Heart right ventricle (tissue), 16 donors: ENCODE results near the gene PADI3. TPM values are rescaled to one million over a fixed set of nuclear protein-coding genes. Genes with fewer than 3 reads are reported as not detected.

Experiments
- ATAC-seq, 8 donors: fragments of 200-7000 bp; cut with Tn5 transposase; one replicate each; pipeline ENCODE4 v1.9.1; 2020; ENCODE audit warnings: mild to moderate bottlenecking in 8 of 8, moderate library complexity in 8 of 8, moderate number of reproducible peaks in 1 of 8
- DNase-seq, 2 donors: peaks; one replicate each; pipeline ENCODE4 v3.0.0-alpha.2; 2020
- H3K27ac ChIP-seq, 10 donors: fragments of 200-600 bp; sonication (generic) in 2 of 10; one replicate each; pipeline versions ENCODE4 v1.5.0 to v1.8.0; 2020 to 2022; ENCODE audit warnings: mild to moderate bottlenecking in 3 of 10
- H3K27me3 ChIP-seq, 7 donors: fragments of 200-600 bp; one replicate each; pipeline ENCODE4 v1.8.0; 2021 to 2022; ENCODE audit warnings: mild to moderate bottlenecking in 2 of 7
- H3K36me3 ChIP-seq, 9 donors: fragments of 200-600 bp; sonication (generic) in 1 of 9; one replicate each; pipeline versions ENCODE4 v1.5.0 to v1.8.0; 2020 to 2022; ENCODE audit warnings: mild to moderate bottlenecking in 2 of 9
- H3K4me1 ChIP-seq, 9 donors: fragments of 200-600 bp; sonication (generic) in 1 of 9; one replicate each; pipeline versions ENCODE4 v1.5.0 to v1.8.0; 2020 to 2022; ENCODE audit warnings: mild to moderate bottlenecking in 4 of 9
- H3K4me3 ChIP-seq, 10 donors: fragments of 200-600 bp; sonication (generic) in 2 of 10; one replicate each; pipeline versions ENCODE4 v1.5.0 to v1.8.0; 2020 to 2022; ENCODE audit warnings: mild to moderate bottlenecking in 7 of 10, moderate library complexity in 2 of 10
- H3K9me3 ChIP-seq, 11 donors: fragments of 200-600 bp in 10 of 11; sonication (generic) in 2 of 11; one replicate each; pipeline versions ENCODE4 v1.5.0 to v1.8.0; 2013 to 2022; ENCODE audit warnings: mild to moderate bottlenecking in 2 of 11, control low read depth in 1 of 11, moderate library complexity in 1 of 11
- WGBS, 2 donors: extraction: QIAGEN DNeasy Blood & Tissue Kit; methylation state at CpG; one replicate each; pipeline ENCODE4 v1.1.7; 2013; ENCODE audit warnings: inconsistent platforms in 1 of 2; 5-methylcytosine and 5-hydroxymethylcytosine counted together
- intact Hi-C, 10 donors: fragments of 100-400 bp; cut with DNase I; formaldehyde crosslinking; loops; one replicate each; pipeline versions ENCODE4 v1.11.1 to v1.14.2; 2022
- polyA plus RNA-seq, 2 donors: library from polyadenylated mRNA; stranded (reverse); fragments of 200-250 nt; gene quantifications; one replicate each; pipeline ENCODE4 v1.2.3, GENCODE V29; 2013
- total RNA-seq, 10 donors: library from RNA; stranded (reverse); fragmentation: NEBNext Ultra II Directional in 3 of 10; extraction: Animal tissue kit (Norgen Biotek cat#: 25700) in 3 of 10; gene quantifications; one replicate each; pipeline versions ENCODE4 v1.2.1 to v1.2.4, GENCODE V29; 2021 to 2023
- TF ChIP-seq, protein P1 (sequence below), 9 donors: fragments of 200-600 bp; sonication (generic) in 2 of 9; IDR thresholded peaks; one replicate each; pipeline versions ENCODE4 v1.5.0 to v1.8.0; 2021 to 2022; ENCODE audit warnings: antibody characterized with exemption in 9 of 9, mild to moderate bottlenecking in 5 of 9, moderate library complexity in 1 of 9
- donor health status: Arrhythmogenic right ventricular cardiomyopathy.
- donor health status: ischemic (EF 13 %, LVEDD 7.1; RV severe dilation, severe dysfunction).
- donor health status: healthy with polysubstance abuse.
- donor health status: DM: no; HTN: yes; CAD: no.
- donor health status: DM: no; HTN: no; CAD: no.
- donor health status: ischemic (EF 25% LVEDD 6.9; RV normal size, moderate dysfunction).
- donor health status: ischemic (EF 25% LVEDD 5.7; RV mildly dilated, moderate dysfunction).
- donor health status: healthy.
- donor health status: DM: yes; HTN: yes; CAD: no.
- donor health status: Ischemic cardiomyopathy.
- donor health status: ischemic (EF 35%, LVEDD 5.7; RV mildly dilated, moderate dysfunction).
- donor health status: nonischemic (EF 11% LVEDD 7.7; RV severe dilation, severe dysfunction).
- donor health status: DM: yes; HTN: yes; CAD: no.
- donor health status: PGD.
- donor health status: ischemic (EF 29% LVEDD 5.4; RV normal size, mild dysfunction).
- donor health status: nonischemic (EF 23%, LVEDD 6.1; RV moderate dilation, normal function).

The PADI3 gene
- total and polyA plus RNA-seq, 12 donors: not detected

DNA sequence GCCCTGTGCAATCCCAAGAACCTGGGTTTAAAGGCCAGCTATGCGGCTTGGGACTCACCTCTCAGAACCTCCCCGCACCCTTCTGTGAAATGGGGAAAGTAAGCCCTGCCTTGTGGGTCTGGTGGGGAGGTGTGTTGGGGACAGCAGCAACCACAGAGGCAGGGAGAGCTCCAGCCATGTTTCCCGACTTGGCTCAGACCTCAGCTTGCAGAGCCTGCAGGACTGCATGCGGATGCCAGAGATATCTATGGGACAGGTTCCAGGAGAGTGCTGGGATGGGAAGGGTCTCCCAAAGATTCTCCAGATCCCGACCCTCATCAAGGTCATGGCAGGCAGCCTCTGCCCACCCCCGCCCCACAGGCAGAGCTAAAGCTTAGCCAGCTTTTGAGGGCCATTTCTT, 23.8 kb upstream of the PADI3 start:
- TF ChIP-seq, protein P1, sequence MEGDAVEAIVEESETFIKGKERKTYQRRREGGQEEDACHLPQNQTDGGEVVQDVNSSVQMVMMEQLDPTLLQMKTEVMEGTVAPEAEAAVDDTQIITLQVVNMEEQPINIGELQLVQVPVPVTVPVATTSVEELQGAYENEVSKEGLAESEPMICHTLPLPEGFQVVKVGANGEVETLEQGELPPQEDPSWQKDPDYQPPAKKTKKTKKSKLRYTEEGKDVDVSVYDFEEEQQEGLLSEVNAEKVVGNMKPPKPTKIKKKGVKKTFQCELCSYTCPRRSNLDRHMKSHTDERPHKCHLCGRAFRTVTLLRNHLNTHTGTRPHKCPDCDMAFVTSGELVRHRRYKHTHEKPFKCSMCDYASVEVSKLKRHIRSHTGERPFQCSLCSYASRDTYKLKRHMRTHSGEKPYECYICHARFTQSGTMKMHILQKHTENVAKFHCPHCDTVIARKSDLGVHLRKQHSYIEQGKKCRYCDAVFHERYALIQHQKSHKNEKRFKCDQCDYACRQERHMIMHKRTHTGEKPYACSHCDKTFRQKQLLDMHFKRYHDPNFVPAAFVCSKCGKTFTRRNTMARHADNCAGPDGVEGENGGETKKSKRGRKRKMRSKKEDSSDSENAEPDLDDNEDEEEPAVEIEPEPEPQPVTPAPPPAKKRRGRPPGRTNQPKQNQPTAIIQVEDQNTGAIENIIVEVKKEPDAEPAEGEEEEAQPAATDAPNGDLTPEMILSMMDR (IDR thresholded peaks at IDR 0.05): no peak
- peaks cover 0 to 63% (median 32%) of the 10 kb centered on the region in 7 donors for H3K27me3 ChIP-seq
- no peaks in the 10 kb centered on the region for H3K36me3 ChIP-seq
- H3K4me1 ChIP-seq: no peaks in the 10 kb centered on the region
- H3K9me3 ChIP-seq: no peaks in the 10 kb centered on the region
- intact Hi-C loops: no loop called here
- ATAC-seq (no peak), DNase-seq (no peak)
- H3K4me3 ChIP-seq: no peak overlapping the region
- 56 to 57% methylated on average over 6 of the region's 6 CpGs for WGBS, 2 donors
- H3K27ac ChIP-seq: no peak overlapping the region

DNA sequence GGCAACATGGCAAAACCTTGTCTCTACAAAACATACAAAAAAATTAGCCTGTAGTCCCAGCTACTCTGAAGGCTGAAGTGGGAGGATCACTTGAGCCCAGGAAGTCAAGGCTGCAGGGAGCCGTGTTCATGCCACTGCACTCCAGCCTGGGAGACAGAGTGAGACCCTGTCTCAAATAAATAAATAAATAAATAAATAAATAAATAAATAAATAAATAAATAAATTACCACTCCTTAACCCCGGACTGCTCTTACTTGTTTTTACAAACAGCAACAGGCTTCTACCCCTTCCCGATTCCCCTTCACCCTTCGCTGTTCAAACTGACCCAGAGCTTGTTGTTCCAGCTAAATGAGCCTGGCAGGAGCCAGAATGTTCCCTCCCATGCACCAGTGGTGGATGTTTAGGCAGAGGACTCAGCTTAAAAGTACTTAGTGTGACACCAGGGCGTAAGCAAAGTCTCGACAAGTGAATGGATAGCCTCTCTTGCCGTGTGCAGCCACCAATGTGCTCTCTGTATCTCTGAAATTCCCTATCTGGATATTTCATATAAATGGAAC, 21.5 kb upstream of the PADI3 start:
- no peaks in the 10 kb centered on the region for H3K36me3 ChIP-seq
- ATAC-seq (no peak), DNase-seq (no peak)
- H3K4me3 ChIP-seq: no peak overlapping the region
- TF ChIP-seq, protein P1 (IDR thresholded peaks at IDR 0.05): no peak
- 69 to 71% methylated on average over 7 of the region's 7 CpGs for WGBS, 2 donors
- intact Hi-C loops: no loop called here
- peaks cover 0 to 56% (median 29%) of the 10 kb centered on the region in 7 donors for H3K27me3 ChIP-seq
- no peaks in the 10 kb centered on the region for H3K4me1 ChIP-seq
- no peaks in the 10 kb centered on the region for H3K9me3 ChIP-seq
- H3K27ac ChIP-seq: no peak overlapping the region

DNA sequence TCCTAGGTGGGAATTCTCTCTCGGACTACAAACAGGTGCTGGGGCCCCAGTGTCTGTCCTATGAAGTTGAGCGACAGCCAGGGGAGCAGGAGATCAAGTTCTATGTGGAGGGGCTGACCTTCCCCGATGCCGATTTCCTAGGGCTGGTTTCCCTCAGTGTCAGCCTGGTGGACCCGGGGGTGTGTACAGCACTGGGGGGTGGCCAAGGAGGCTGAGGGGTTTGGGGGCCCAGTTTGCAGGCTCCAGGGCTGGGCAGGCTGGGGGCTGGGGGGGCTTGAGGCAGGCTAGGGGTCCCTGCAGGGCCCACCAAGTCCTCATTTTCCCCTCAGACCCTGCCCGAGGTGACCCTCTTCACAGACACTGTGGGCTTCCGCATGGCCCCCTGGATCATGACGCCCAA, 20.3 kb upstream of the PADI3 start:
- DNase-seq: no peak
- 63% methylated on average over 8 of the region's 8 CpGs for WGBS, 2 donors
- peak in 1 of 8 donors; percentile 32 for ATAC-seq
- Histone ChIP-seq H3K4me1 (no peaks in the 10 kb centered on the region), H3K36me3 (no peaks in the 10 kb centered on the region), H3K9me3 (no peaks in the 10 kb centered on the region), H3K4me3 (no peak overlapping the region), H3K27ac (no peak overlapping the region), H3K27me3 (peaks cover 0 to 50% (median 18%) of the 10 kb centered on the region in 7 donors)
- TF ChIP-seq, protein P1 (IDR thresholded peaks at IDR 0.05): no peak
- intact Hi-C loops: no loop called here

DNA sequence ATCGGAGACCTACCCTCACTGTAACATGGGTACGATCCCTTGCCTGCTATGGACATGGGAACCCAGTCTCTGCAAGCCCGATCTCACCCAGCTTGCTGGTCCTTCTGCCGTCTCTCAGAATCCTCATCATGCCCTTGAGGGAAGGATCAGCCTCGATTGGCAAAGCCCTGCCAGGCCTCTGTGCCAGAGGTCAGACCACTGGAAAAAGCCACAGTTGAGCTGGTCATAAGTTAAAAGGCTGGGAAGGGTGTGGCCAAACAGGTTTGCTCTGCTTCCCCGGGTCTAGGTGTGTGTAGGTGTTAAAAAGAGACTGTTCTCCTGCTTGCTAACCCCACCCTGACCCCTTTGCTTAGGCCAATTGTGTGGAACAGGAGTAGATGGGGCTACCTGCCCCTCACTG, 19.5 kb upstream of the PADI3 start:
- no peak for ATAC-seq
- no peak for DNase-seq
- 79 to 84% methylated on average over 6 of the region's 6 CpGs for WGBS, 2 donors
- intact Hi-C loops: no loop called here
- Histone ChIP-seq H3K27ac (no peak overlapping the region), H3K4me3 (no peak overlapping the region), H3K27me3 (peaks cover 0 to 45% (median 11%) of the 10 kb centered on the region in 7 donors), H3K9me3 (no peaks in the 10 kb centered on the region), H3K4me1 (no peaks in the 10 kb centered on the region), H3K36me3 (no peaks in the 10 kb centered on the region)
- TF ChIP-seq, protein P1 (IDR thresholded peaks at IDR 0.05): no peak
